HG02970 (cell line): ENCODE data around the gene MT3.
"Not testable (repeated sequence)": the region's sequence is repeated elsewhere in the genome, so short reads cannot be mapped to it uniquely, and the experiment has no call there.

Experiments used
- ATAC-seq: cut with Tn5 transposase; IDR thresholded peaks from one replicate; pipeline ENCODE4 v1.9.1; 2021; ENCODE audit warnings: mild to moderate bottlenecking, moderate library complexity, moderate number of reproducible peaks; ENCODE audit not compliant: unreplicated experiment, low FRiP score

The MT3 gene

DNA sequence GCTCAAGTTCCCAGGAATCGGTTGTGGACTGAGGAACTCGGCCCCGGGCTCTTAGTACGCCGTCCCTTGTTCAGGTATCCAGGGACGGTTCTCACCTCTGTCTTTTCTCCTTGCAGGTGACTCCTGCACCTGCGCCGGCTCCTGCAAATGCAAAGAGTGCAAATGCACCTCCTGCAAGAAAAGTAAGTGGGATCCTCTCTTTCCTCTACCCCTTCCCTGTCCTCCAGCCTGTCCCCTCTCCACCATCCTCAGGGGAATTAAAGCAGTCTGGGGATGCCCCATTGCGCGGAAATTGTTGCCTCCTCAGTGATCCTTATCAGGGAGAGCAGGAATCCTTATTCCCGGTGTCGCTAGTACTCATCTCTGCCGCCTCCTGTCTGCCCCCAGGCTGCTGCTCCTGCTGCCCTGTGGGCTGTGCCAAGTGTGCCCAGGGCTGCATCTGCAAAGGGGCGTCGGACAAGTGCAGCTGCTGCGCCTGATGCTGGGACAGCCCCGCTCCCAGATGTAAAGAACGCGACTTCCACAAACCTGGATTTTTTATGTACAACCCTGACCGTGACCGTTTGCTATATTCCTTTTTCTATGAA is 19.6 kb downstream of the MT3 start:
- no peak for ATAC-seq

DNA sequence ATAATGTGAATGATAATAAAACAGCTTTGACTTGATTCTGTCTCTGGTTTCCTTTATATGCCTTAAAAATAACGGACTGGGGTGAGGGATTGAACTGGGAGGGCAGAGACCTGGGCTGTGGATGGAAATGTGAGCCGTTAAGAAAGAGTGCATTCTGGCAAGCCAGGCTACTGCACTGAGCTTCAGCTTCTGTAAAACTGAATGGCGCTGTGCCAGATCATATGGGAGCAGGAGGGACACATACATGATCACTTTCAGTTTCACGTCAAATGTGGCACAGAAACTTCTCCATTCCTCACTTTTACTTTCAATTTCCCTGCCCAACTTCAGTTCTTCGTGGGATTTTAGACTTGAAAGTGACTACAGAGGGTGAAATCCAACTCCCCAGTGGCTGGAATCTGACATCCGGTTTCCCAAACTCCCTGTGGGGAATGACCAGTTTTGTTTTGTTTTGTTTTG is 20.2 kb downstream of the MT3 start:
- ATAC-seq = no peak

DNA sequence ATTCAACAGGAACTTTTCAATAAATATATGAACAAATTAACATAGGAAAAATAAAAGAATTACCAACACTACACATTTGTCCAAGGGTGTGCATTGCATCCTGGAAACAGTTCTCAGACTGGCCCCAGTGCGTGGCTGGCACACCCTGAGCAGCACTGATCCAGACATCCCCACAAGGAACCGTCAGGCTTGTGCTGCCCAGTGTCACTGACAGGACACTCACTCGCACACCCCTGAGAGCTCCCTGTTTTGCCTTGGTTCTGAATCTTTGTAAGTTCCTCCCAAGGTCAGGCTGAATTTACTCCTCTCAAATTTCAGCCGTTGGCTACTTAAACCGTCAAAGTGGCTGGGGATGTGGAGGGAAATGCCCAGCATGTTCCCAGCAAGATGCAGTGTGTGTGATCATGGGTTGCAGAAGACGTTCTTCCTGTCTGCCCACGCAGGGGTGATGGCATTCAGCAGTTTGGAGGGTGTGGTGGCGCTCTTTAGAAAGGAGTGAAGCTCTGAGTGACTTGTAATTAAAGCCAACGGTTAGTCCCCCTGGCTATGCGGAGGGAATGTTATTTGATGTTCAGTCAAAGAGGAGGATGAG is 20.8 kb downstream of the MT3 start:
- no peak for ATAC-seq

DNA sequence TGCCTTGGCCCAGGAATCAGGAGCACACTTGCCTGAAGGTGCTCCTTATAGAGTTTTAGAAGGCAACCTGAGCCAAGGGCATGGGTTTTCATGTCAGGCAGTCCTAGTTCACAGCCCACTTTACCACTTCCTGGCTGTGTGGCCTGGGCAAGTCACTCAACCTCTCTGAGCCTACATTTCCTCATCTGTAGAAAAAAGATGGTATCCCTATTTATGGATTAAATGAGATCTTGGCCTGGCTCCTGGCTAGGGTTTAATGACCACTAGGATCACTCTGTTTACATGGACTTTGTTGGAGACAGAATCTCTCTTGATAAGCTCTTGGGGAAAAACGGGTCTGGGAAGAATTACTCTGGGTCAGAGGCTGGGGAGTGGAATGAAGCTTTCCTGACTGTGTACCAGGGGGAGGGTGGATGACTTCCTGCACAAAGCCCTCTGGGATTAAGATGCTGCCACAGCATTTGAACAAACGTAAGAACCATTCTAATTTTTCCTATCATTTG is 21.3 kb downstream of the MT3 start:
- no peak for ATAC-seq

DNA sequence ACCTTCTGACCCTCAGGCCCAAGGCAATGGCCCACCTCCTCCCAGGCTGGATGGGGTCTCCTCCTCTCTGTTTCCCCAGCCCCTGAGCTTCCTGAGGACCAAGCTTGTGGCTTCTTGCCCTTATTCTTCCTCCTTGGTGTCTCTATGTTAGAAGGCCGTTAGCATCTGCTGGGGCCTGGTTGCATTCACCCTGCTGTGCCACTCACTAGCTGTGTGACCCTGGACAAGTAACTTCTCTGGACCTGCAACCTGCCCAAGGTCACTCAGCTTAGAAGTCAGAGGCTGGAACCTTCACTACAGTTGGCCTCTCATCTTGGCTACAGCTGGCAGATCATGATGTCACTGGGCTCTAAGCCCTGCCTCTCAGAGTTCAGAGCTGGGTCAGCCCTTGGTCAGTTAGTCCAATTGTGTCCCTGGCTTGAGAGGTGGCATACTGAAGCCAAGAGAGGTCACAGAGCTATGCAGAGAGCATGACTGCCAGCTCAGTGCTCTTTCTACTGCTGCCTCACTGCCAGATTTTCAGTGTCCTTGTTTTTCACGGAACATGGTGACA is 22.0 kb downstream of the MT3 start:
- no peak for ATAC-seq

DNA sequence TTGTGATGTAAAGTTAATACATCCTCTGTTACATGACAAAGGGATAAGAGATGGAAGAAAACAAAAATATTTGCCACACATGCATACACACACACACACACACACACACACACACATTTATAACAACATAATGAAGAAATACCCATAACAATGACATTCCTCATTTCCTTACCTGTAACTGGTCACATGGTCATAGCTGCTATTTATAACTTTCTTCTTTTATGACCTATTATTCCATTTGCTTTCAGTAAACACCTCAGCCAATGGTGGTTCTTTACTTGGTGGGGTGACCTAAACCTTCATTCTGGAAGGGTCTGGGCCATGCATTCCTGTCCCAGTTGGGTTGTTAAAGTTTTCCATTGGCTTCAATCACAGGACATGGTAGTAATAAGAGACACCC is 24.4 kb downstream of the MT3 start:
- ATAC-seq = no peak

DNA sequence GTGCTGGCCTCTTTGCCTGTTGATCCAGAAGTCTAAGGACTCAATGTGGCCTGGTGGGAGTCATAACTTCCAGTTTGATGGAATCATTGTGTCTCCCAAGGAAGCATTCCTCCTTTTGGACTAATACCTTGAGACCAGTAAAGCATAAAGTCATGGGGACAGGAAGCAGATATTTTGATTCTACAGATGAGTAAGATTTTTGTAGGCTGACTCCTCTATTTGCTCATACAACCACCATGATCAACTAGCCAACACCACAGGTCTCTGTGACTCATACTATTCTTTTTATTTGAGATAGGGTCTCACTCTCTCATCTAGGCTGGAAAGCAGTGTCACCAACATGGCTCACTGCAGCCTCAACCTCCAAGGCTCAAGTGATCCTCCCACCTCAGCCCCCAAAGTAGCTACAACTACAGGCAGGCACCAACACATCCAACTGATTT is 25.2 kb downstream of the MT3 start:
- no peak for ATAC-seq

DNA sequence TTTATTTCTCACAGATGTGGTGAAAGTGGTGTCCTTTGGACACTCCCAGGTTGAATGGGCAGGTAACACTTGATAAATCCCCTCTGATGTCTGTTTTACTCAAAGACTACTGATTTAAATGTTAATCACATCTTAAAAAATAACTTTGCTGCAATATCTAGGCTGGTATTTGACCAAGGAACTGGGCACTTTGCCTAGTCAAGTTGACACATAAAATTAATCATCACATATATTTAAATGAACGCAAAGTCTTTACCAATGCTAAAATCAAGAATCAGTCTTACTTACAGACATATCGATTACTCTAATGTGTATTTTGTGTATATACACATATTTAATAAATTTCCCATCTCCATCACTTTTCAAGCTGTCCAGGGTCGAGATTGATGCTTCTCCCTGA is 26.0 kb downstream of the MT3 start:
- ATAC-seq = no peak

DNA sequence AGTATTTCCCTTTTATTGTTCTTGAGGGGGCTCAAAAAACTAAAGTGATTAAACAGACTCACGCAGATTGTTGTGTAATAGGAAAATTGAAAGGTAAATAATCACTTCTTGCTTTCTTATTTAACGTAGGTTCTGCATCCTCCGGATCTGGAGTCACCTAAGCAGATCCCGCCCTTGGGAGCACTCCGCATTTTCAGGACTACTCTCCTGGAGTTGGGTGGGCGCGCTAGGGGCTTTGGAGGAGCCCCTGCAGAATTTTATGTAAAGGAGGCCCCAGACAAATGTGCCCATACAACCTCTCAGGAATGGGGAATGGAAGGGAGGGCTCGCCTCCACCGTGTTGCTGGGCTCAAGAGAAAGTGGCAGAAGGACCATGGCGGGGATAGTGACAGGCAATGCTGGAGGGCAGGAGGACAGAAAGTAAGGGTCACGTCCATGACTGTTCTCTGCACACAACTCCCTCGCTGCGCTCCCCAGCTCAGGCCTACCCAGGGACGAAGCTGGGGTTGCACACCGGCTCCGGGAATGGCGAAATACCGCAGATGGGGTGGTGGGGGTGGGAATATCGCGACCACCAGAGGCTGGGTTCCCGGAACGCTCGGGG is 27.4 kb downstream of the MT3 start:
- ATAC-seq = no peak

DNA sequence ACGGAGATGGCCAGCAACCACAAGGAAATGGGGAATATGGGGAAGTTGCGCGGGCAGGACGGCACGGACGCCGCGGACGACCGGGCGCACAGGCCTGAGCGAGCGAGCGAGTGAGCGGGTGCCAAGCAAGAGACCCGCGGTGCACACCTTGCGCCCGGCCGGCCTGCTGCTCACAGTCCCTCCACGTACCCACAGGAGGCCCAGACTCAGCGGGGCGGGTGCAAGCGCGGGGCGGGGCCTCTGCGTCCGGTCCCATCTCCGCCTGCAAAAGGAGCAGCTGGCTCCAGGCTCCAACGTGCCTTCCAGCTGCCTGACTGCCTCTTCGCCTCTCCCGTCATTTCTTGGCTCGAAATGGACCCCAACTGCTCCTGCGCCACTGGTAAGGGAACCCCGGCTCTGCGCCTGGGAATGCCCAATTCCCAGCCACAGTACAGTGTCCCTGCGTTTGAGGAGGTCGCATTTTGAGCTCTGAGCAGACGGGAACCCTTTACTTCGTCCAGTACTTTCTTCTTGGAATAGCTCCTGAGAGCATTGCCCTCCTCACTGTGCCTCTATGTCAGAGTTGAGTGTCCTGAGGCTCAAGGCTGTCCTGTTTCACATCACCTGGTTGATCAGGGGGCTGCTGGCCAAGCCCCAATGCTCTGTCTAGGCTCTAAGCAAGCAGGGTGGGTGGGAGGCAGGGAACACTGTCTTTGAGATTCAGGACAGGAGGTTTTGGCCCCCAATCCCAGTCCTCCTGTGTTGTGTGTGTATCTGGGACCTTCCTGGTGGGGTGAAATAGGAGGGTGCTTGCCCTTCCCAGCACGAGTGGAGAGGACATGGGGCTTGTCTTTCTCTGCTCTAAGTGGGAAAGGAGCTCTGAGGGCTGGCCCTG is 28.1 kb downstream of the MT3 start:
- ATAC-seq = no peak

DNA sequence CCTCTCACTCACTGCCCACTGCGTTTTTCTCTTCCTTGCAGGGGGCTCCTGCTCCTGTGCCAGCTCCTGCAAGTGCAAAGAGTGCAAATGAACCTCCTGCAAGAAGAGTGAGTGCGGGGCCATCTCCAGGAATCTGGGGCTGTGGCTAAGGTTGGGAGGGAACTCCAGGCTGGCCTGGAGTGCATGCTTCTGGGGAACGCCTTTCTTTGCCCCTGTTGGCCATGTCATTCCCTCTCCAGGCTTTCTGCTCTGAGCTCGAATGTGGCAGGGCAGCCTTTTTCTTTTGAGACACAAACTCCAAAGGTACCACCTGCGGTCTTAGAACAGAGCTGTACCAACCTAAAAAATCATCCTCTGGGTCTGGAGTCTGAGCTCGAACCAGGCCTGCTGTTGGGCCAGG is 28.8 kb downstream of the MT3 start:
- no peak for ATAC-seq

DNA sequence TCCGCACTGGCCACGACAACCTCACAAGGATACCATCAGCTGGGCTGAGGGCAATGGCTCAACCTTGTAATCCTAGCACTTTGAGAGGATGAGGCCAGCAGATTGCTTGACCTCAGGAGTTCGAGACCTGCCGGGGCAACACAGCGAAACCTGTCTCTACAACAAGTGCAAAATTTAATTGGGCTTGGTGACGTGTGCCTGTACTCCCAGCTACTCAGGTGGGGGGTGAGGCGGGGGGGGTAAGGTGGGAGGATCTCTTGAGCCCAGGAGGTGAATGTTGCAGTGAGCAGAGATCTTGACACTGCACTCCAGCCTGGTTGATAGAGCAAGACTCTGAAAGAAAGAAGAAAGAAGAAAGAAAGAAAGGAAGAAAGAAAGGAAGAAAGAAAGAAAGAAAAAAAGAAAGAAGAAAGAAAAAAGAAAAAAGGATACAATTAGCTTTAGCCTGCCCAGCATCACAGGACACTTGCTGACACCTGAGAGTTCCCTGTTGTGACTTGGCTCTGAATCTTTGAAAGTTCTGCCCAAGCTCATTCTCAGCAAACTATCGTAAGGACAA is 31.1 kb downstream of the MT3 start:
- no peak for ATAC-seq

DNA sequence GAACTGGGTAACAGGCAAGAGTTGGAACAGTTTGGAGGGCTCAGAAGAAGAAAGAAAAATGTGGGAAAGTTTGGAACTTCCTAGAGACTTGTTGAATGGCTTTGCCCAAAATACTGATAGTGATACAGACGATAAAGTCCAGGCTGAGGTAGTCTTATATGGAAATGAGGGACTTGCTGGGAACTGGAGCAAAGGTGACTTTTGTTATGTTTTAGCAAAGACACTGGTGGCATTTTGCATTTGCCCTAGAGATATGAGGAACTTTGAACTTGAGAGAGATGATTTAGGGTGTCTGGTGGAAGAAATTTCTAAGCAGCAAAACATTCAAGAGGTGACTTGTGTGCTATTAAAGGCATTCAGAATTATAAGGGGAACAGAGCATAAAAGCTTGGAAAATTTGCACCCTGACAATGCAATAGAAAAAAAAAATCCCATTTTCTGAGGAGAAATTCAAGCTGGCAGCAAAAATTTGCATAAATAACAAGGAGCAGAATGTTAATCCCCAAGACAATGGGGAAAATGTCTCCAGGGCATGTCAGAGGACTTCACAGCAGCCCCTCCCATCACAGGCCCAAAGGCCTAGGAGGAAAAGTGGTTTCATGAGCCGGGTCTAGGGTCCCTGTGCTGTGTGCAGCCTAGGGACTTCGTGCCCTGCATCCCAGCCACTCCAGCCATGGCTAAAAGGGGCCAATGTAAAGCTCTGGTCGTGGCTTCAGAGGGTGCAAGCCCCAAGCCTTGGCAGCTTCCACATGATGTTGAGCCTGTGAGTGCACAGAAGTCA is 32.5 kb downstream of the MT3 start:
- ATAC-seq = not testable (repeated sequence)

DNA sequence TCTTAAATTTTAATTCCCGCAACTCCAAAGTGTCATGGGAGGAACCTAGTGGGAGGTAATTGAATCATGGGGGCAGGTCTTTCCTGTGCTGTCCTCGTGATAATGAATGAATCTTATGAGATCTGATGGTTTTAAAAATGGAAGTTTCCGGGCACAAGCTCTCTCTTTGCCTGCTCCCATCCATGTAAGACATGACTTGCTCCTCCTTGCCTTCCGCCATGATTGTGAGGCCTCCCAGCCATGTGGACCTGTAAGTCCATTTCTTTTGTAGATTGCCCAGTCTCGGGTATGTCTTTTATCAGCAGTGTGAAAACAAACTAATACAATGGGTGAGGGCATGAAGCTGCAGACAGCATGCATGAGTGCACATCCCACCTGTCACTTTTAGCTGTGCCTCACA is 33.9 kb downstream of the MT3 start:
- not testable (repeated sequence) for ATAC-seq

DNA sequence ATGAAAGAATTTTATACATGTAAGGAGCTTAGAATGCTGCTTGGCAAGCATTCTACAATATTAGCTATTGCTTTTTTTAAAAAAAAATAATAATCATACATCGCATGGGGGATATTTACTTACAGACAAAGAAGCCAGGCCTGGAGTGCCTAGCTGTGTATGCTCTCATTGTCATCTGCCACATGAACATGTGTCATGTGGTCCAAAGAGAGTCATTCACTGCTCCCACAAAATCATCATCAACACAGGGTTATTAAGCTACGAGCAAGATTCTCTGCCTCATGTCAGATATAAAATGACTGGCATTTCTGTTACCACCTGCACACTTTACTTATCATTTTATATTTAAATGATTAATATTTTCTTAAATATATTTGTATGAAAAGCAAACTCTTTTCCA is 34.3 kb downstream of the MT3 start:
- ATAC-seq = no peak

DNA sequence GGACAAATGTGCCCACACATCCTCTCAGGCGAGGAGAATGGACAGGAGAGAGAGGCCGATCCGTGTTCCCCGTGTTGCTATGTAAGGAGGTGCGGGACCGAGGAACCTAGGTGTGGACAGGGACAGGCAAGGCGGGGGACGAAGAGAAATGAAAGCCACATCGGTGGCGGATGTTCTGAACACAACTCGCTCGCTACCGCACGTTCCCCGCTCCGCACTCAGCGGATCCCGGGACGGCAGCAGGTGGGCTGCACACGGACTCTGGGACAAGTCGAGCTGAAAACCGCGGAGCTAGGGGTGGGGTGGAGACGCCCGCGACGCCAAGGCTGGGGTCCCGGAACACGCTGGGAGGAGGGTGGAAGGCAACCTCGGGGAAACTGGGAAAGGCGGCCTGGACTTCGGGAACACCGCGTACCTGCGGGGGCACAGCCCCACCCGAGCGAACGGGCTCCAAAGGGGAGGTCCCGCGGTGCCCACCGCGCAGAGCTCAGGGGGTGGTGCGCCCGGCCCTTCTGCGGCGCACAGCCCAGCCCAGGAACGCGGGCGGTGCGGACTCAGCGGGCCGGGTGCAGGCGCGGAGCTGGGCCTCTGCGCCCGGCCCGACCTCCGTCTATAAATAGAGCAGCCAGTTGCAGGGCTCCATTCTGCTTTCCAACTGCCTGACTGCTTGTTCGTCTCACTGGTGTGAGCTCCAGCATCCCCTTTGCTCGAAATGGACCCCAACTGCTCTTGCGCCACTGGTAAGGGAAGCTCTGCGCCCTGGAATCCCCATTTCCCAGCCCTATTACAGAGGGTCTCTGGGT is 36.0 kb downstream of the MT3 start, which contains the start of gene MT1E:
TSS of gene MT1E (plus strand) at position 642 of the 803 bp plus-strand sequence. CDS start at position 713, 71 bp downstream.
- no peak for ATAC-seq

DNA sequence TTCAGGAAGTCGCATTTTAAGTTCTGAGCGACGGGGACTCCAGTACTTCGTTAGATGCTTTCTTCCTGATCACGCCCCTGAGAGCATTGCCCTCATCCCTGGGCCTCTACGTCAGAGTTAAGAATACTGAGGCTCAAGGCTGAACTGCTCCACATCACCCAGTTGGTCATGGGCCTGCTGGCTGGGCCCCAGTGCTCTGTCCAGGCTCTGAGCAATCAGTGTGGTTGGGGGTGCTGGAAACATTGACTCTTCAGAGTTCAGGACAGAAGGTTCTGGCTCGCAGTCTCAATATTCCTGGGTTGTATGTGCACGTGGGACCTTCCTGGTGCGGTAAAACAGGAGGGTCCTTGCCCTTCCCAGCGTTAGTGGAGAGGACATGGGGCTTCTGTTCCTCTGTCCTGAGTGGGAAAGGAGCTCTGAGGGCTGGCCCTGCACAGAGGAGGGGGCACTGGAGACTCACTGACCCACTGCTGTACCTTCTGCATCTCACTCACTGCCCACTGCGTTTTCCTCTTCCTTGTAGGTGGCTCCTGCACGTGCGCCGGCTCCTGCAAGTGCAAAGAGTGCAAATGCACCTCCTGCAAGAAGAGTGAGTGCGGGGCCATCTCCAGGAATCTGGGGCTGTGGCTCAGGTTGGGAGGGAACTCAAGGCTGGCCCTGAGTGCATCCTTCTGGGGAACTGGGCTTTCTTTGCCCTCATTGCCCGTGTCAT is 36.8 kb downstream of the MT3 start:
- ATAC-seq = no peak

DNA sequence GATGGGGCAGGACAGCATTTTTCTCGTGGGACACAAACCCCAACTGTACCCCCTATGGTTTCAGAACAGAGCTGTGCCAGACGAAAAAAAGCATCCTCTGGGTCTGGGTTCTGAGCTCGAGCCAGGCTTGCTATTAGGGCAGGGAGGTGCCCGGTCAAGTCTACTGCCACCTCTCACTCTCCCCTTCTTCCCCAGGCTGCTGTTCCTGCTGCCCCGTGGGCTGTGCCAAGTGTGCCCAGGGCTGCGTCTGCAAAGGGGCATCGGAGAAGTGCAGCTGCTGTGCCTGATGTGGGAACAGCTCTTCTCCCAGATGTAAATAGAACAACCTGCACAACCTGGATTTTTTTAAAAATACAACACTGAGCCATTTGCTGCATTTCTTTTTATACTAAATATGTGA is 37.4 kb downstream of the MT3 start:
- no peak for ATAC-seq
